Keratinocyte (primary cell): Measurements from ENCODE around the gene JOSD1. TPM values are rescaled to one million over a fixed set of nuclear protein-coding genes. Genes with fewer than 3 reads are reported as not detected.

Experiments used
- DNase-seq: peaks from one replicate; pipeline ENCODE4 v3.0.0-alpha.2; 2011; ENCODE audit warnings: low read depth, missing footprints, low spot score
- FAIRE-seq: peaks from 2 replicates; lab custom pipeline; 2011; peaks lifted over from hg19 to GRCh38; lab: Jason Lieb, UNC
- H2AFZ ChIP-seq: 2 replicates; pipeline ENCODE4 v1.6.0; 2012; ENCODE audit warnings: low read length, control low read depth, inconsistent platforms; ENCODE audit not compliant: control insufficient read depth
- H3K27ac ChIP-seq: 2 replicates; pipeline ENCODE4 v1.5.1; 2011; ENCODE audit warnings: low read length; ENCODE audit not compliant: control insufficient read depth, insufficient read depth
- H3K27me3 ChIP-seq: 3 replicates; pipeline ENCODE4 v1.6.0; 2011; ENCODE audit warnings: low read length; ENCODE audit not compliant: control insufficient read depth, insufficient read depth; ENCODE audit errors: extremely low read depth
- H3K36me3 ChIP-seq, 2 experiments: 2 replicates in 1 of 2; 3 replicates in 1 of 2; pipeline ENCODE4 v1.5.1; 2011; ENCODE audit warnings: low read length in 2 of 2, mild to moderate bottlenecking in 1 of 2; ENCODE audit not compliant: control insufficient read depth in 2 of 2, insufficient read depth in 2 of 2; ENCODE audit errors: extremely low read depth in 1 of 2
- H3K4me1 ChIP-seq: 3 replicates; pipeline ENCODE4 v1.5.1; 2011; ENCODE audit warnings: low read length; ENCODE audit not compliant: control insufficient read depth, insufficient read depth; ENCODE audit errors: extremely low read depth
- H3K4me2 ChIP-seq: 3 replicates; pipeline ENCODE4 v1.6.0; 2011; ENCODE audit warnings: low read depth, low read length; ENCODE audit not compliant: control insufficient read depth, insufficient read depth; ENCODE audit errors: extremely low read depth
- H3K4me3 ChIP-seq, 3 experiments: fragments of 200-600 bp in 1 of 3; sonication (generic) in 1 of 3; 2 replicates in 2 of 3; 3 replicates in 1 of 3; pipeline ENCODE4 v1.5.1; 2011 to 2016; ENCODE audit warnings: low read length in 3 of 3, mild to moderate bottlenecking in 3 of 3, control low read depth in 2 of 3, inconsistent platforms in 1 of 3, low read depth in 1 of 3, mixed read lengths in 1 of 3, mixed run types in 1 of 3, moderate library complexity in 1 of 3; ENCODE audit not compliant: control insufficient read depth in 2 of 3, insufficient read depth in 2 of 3; ENCODE audit errors: extremely low read depth in 1 of 3
- H3K79me2 ChIP-seq: 2 replicates; pipeline ENCODE4 v1.6.0; 2012; ENCODE audit warnings: low read length; ENCODE audit not compliant: control insufficient read depth, insufficient read depth
- H3K9ac ChIP-seq: 3 replicates; pipeline ENCODE4 v1.6.0; 2011; ENCODE audit warnings: low read length; ENCODE audit not compliant: control insufficient read depth, insufficient read depth; ENCODE audit errors: extremely low read depth
- H3K9me1 ChIP-seq: 3 replicates; pipeline ENCODE4 v1.6.0; 2011; ENCODE audit warnings: low read length; ENCODE audit not compliant: control insufficient read depth, insufficient read depth; ENCODE audit errors: extremely low read depth
- H3K9me3 ChIP-seq: 2 replicates; pipeline ENCODE4 v1.5.1; 2012; ENCODE audit warnings: low read depth, low read length; ENCODE audit not compliant: control insufficient read depth
- H4K20me1 ChIP-seq: 3 replicates; pipeline ENCODE4 v1.6.0; 2011; ENCODE audit warnings: low read length; ENCODE audit not compliant: control insufficient read depth, insufficient read depth; ENCODE audit errors: extremely low read depth
- CTCF ChIP-seq, 3 experiments: IDR thresholded peaks in 1 of 3; conservative IDR thresholded peaks in 1 of 3; optimal IDR thresholded peaks in 1 of 3; 2 replicates in 2 of 3; 3 replicates in 1 of 3; pipeline versions ENCODE3 to v1.5.1; 2011; ENCODE audit warnings: low read length in 3 of 3, mild to moderate bottlenecking in 3 of 3, moderate library complexity in 2 of 3, control low read depth in 1 of 3, inconsistent platforms in 1 of 3; ENCODE audit not compliant: insufficient read depth in 2 of 3; ENCODE audit errors: extremely low read depth in 1 of 3
- EZH2 ChIP-seq: IDR thresholded peaks from one replicate; pipeline ENCODE4 v1.6.1; 2012; ENCODE audit warnings: inconsistent platforms, mild to moderate bottlenecking, low read length, moderate library complexity
- dilution Hi-C: fragments of 300-500 bp; cut with MboI; formaldehyde crosslinking; loops from one replicate; pipeline ENCODE4 v1.7.0; 2020; ENCODE audit warnings: low sequenced_read_pairs; ENCODE audit not compliant: extremely low pct_ligation_motif_present
- polyA plus RNA-seq, 5 experiments: library from polyadenylated mRNA; depleted of rRNA in 3 of 5; stranded (reverse) in 3 of 5; stranded (forward) in 1 of 5; unstranded in 1 of 5; fragments of >200 nt; gene quantifications; 1 replicate in 1 of 5; 2 replicates in 3 of 5; 3 replicates in 1 of 5; pipeline versions ENCODE4 v1.2.1 to v1.2.3, GENCODE V29; 2011 to 2012; ENCODE audit warnings: missing spikeins in 2 of 5, low read depth in 1 of 5, low replicate concordance in 1 of 5

Gene JOSD1
- polyA plus RNA-seq, 1 donor (not counting 4 experiments of a cell fraction or from before 2014, with no cell fraction given): 32.6 TPM

GRCh38 chr22:38725900-38726655 lies 25.3 kb upstream of the JOSD1 start:
- Histone ChIP-seq H3K4me3 (no peak overlapping the region), H3K27ac (no peak overlapping the region), H3K9ac (no peak overlapping the region), H3K9me3 (no peaks in the 10 kb centered on the region), H3K4me2 (no peak overlapping the region), H3K79me2 (no peaks in the 10 kb centered on the region), H3K36me3 (peaks cover 65 to 67% of the 10 kb centered on the region in 2 experiments), H4K20me1 (no peaks in the 10 kb centered on the region), H3K4me1 (no peaks in the 10 kb centered on the region), H3K27me3 (no peaks in the 10 kb centered on the region), H2AFZ (no peak overlapping the region), H3K9me1 (no peaks in the 10 kb centered on the region)
- FAIRE-seq (no peak), DNase-seq (no peak)
- no peak for TF ChIP-seq CTCF (optimal IDR thresholded peaks at IDR 0.05 in 1 of 3, IDR thresholded peaks at IDR 0.05 in 1 of 3, conservative IDR thresholded peaks at IDR 0.05 in 1 of 3; ENCODE audit: extremely low read depth in 1 of 3, insufficient read depth in 2 of 3, low read length in 3 of 3)
- TF ChIP-seq EZH2: no peak
- dilution Hi-C loops: no loop called here

- H4K20me1 ChIP-seq: no peaks in the 10 kb centered on the region
- H3K27ac ChIP-seq: no peak overlapping the region
- H3K4me2 ChIP-seq: no peak overlapping the region
- H3K9ac ChIP-seq: no peak overlapping the region
- no peaks in the 10 kb centered on the region for H3K27me3 ChIP-seq
- no peaks in the 10 kb centered on the region for H3K9me3 ChIP-seq
- H3K79me2 ChIP-seq: no peaks in the 10 kb centered on the region
- H3K9me1 ChIP-seq: no peaks in the 10 kb centered on the region
- H3K4me1 ChIP-seq: no peaks in the 10 kb centered on the region
- FAIRE-seq: peak; percentile 34
- dilution Hi-C loops: no loop called here
- no peak for DNase-seq
- no peak overlapping the region for H3K4me3 ChIP-seq
- peaks cover 57 to 62% of the 10 kb centered on the region in 2 experiments for H3K36me3 ChIP-seq
- no peak overlapping the region for H2AFZ ChIP-seq
- TF ChIP-seq CTCF (optimal IDR thresholded peaks at IDR 0.05 in 1 of 3, IDR thresholded peaks at IDR 0.05 in 1 of 3, conservative IDR thresholded peaks at IDR 0.05 in 1 of 3; ENCODE audit: extremely low read depth in 1 of 3, insufficient read depth in 2 of 3, low read length in 3 of 3): peak; percentile 56 to 69 (median 64)
- no peak for TF ChIP-seq EZH2
Measured at GRCh38 chr22:38724926-38725571, 24.3 kb upstream of the JOSD1 start.
